SHP77 treated with DMSO at 0.1 percent for 48 hours (cell line): ENCODE measurements around the gene SLC39A2.

Experiments
- DNase-seq: peaks from one replicate; lab custom pipeline; 2025; lab: John Stamatoyannopoulos, UW

SLC39A2 gene

DNA sequence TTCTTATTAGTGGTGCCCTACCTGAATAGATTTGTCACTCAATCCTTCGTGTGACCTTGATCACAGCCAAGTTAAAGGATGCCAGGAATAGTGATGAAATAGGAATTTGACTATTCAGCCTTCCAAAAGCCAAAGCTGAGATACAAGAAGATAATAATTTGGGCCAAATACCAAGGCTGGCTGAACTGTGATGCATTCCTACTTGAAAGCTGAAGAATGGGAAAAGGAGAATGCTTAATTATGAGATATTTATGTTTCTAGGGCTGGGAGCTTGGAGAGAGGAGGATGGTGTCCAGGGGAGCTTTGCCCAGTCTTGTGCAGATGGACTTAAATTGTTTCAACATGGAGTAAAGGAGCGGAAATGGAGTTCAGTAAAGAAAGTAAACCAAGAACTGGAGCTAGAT is 48.3 kb downstream of the SLC39A2 start:
- DNase-seq, result no peak

- no peak for DNase-seq
These were observed 49.5 kb downstream of the SLC39A2 start for GRCh38 chr14:21048638-21049037.

DNA sequence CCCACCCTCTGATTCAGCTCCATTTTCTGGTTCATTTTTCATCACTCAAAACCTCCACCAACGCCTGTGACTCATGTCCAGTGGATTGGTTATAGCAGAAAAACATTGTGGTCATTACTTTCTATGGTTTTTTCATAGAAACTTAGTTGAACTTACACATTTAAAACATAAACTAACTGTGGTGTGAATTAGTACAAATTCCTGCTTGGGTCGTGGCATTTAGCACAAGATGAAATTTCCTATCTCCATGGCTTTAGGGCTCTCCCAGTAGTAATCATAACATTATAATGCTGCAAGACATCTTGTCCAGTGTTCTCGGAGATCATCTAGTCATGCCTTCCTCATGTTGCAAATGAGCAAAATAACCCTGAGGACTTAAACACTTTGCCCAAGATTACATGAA is 50.2 kb downstream of the SLC39A2 start:
- no peak for DNase-seq

DNA sequence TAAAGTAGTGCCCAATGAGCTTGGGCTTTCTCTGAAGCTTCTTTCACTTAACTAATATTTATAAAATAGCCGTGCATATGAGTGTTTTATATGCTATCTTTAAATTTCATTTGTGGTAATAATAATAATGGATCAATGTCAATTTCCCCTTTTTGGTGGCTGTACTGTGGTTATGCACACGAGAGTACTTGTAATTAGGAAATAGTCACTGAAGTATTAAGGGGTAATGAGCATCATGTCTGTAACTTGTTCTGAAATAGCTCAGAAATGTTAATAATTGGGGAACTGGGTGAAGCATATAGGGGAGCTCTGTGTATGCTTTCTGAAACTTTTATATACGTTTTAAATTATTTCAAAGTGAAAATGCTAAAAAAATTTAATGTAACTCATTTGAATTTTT is 51.5 kb downstream of the SLC39A2 start:
- DNase-seq, result no peak
